Activated T-cell treated with anti-CD3 and anti-CD28 coated beads, Interleukin-2, amount 50 U/mL, for 1 hour (primary cell): ENCODE data around the gene SUSD3.
"Not testable (repeated sequence)": the region's sequence is repeated elsewhere in the genome, so short reads cannot be mapped to it uniquely, and the experiment has no call there.

ENCODE experiments used
- DNase-seq: peaks from one replicate; pipeline ENCODE4 v3.0.0-alpha.2; 2020

The SUSD3 gene

DNA sequence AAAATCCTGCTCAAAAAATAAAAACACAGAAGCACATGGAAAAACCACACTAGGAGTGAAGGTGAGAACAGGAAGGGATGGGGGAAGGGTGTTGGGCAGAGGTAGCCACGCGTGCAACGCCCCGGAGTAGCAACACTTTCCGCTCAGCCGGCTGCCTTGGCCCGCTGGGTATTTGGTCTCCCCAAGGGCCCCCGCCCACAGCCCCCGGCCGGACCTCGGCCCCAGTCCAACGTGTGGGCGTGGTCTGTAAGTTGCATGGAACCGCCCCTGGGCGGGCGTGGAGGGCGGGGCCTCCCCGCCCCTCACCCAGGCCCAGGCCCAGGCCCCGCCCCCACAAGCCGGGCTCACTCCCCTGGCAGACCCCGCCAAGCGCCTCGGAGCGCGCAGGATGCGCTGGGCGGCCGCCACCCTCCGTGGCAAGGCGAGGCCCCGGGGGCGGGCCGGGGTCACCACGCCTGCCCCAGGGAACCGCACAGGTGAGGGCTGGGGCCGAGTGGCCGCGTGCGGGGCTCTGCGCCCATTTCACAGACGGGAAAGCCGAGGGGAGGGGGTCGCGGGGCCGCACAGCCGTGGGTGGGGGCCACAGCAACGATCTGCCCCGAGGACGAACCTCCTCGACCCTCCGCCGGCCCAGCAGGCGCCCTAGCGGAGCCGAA, at the start of gene SUSD3:
Gene SUSD3 (plus strand): TSS at position 347 of the 656 bp plus-strand sequence. CDS start 42 bp downstream, at position 389.
- DNase-seq, result peak; percentile 78

DNA sequence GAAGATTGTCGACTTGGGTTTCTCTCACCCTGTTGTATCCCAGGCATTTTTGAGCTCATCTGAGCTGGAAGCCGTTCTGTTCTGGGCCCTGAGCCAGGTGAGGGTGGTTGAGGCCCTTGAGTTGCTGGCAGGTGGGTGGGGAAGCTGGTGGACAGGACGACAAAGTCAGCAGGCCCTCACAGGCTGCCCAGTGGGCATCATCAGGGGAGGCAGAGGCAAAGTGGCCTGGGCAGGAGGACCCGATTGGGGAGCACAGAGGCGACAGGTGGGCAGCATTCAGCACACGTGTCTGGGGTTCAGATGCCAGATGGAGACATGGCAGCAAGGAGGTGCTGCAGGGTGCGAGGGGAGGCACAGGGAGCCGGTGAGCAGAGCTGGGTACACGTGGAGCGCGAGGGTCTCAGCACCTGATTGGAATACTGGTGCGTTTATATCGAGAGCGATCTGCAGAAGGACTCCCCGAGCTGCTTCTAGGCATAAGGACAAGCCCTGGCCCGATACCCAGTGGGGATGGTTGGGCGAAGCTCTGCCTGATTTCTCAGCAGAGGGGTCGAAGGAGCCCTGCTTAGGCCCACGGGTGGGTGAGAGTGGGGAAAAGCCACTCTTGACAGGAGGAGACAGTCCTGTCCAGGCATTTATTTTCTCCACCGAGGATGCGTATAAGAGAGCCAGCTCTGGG, 49.0 kb upstream of the SUSD3 start:
- DNase-seq, result no peak

DNA sequence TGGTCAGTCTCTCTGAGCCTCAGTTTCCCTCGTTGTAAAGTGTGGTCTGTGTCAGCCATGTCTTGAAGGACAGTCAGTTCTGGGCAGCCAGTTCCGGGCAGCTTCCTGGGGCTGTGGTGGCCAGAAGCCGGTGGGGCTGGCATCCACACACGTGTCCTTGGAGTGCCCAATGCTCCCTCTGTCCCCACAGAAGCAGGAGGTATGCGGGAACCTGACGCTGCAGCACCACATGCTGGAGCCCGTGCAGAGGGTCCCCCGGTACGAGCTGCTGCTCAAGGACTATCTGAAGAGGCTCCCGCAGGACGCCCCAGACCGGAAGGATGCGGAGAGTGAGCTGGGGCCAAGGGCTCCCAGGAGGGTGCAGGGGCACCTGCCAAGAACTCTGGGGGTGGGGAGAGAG, 48.4 kb upstream of the SUSD3 start:
- DNase-seq, result no peak

DNA sequence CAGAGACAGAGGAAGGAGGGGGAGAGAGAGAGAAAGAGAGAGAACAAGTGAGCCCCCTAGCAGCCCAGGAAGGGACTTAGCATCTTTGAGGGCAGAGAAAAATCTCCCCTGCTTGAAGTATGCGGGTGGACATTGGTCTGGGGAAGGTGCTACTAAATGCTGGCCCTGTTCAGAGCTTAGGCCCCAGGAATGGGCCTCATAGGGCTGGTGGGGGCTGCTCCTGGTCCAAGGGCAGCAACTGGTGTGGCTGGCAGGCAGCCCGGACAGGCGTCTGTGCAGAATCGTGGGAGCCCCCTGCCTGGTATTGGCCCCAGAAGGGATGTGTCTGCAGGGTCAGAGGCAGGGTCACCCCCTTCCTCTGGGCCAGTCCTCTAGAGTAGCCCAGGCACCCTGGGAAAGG, 47.8 kb upstream of the SUSD3 start:
- DNase-seq, result no peak

DNA sequence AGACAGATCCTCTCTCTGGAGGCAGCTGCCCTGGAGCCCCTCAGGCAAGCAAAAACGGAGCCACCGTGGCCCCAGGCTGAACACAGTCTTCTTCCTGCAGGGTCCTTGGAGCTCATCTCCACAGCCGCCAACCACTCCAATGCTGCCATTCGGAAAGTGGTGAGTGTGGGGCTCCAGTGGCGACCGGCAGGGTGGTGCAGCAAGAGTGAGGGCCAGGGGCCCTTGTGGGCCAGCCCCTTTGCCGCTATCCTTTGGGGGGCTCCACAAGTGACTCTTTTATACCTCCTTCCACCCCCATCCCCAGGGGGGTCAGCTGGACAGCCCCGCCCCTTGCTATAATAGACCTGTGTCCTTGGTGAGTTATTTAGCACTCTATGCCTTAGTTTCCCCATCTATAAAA, 47.4 kb upstream of the SUSD3 start:
- no peak for DNase-seq

DNA sequence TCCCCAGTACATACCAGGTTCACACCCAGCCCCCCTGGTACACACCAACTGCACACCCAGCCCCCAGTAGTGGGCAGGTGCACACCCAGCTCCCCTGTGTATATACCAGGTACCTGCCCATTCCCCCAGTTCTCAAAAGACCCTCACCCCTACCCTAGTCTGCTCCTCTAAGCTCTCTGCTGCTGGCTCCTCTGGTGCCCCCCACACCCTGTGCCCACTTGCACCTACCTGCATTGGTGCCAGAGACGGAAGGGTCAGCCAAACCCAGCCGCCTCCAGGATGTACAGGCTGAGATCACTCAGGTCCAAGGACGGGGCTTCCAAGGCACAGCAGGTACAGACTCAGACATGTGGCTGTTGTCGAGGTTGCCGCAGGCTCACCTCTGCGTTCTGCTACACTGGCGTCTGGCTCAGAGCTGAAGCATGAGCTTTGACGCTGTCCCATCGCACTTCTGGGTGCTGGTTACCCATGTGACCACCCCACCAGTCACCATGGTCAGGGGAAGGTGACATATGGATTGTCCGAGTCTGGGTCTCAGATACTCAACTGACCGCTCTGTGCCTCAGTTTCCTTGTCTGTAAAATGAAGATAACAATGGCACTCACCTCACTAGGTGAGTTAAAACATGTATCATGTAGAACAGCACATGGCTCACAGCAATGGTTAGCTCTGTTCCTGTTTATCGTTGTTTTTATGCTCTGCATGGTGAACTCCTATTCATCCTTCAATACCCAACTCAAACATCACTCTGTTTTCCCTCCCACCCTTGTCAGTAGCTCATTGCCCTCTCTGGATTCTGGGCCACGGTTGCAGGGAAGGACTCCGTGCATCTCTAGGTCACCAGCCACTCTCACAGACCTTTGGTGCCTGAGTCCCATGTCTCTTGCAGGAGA, 45.3 kb upstream of the SUSD3 start:
- no peak for DNase-seq

DNA sequence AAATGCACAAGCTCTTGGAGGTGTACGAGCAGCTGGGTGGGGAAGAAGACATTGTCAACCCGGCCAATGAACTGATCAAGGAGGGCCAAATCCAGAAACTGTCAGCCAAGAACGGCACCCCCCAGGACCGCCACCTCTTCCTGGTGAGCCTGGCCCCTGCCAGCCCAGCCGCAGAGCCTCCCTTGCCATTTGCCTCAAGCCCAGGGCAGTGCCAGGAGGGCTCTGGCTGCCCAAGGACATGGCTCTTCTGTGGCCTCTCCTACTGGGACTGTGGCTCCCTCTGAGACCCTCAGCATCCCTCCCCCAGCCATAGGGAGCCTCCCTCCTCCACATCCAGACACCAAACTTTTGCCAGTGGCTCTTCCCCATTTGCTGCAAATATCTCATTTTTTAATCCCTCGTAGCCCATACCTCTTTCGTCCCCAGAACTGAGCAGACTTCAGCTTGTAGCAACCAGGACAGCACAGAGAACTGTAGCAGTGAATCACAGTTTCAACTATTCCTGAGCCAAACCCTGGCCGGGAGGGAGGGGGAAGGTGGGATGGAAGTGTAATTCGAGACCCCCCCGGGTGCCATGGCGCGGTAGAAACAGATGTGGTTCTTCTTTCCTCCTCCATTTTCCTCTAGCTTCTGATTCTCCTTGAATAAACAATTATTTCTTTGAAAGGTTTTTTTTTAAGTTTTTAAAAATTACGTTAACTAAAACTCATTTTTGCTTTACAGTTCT, 44.5 kb upstream of the SUSD3 start:
- DNase-seq, result no peak

DNA sequence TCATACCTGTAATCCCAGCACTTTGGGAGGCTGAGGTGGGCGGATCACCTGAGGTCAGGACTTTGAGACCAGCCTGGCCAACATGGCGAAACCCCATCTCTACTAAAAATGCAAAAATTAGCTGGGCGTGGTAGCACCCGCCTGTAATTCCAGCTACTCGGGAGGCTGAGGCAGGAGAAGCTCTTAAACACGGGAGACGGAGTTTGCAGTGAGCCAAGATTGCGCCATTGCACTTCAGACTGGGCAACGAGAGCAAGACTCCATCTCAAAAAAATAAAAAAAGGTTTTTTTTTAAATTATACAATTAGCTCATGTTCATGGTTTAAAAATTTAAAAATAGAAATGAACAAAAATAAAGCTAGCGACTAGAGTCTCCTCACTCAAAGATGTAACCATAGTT, 43.3 kb upstream of the SUSD3 start:
- not testable (repeated sequence) for DNase-seq

DNA sequence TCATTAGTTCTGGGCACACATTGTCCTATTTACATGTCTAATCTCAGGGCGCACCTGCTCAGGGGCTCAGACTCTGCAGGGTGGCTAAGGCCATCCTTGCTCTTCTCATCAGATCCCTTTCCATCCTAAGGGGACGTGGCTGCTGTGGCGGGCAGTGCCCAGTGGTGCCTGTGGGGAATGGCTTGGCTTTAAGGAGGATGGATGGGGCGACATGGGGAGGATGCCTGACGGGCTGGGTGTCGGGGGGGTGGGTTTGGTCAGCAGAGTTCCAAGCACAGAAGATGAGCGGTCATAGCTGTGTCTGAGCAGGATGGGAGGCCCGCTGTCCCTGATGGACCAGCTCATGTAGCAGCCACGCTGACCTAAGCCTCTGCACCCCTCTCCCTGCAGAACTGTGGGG, 40.9 kb upstream of the SUSD3 start:
- DNase-seq, result no peak

DNA sequence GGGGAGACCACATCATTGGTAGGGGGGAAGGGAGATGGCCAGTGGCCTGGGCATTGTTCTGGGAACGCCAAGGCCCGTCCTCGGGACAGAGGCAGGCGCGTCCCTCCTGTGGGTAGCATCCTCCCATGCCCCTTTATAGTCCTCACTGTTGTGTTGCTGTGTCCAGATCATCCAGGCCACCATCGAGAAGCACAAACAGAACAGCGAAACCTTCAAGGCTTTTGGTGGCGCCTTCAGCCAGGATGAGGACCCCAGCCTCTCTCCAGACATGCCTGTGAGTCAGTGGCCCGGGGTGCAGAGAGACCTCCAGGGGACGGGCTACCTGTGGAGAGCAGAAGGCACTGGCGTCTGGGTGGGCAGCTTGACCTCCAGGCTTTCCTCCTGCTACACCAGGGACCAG, 38.4 kb upstream of the SUSD3 start:
- no peak for DNase-seq

DNA sequence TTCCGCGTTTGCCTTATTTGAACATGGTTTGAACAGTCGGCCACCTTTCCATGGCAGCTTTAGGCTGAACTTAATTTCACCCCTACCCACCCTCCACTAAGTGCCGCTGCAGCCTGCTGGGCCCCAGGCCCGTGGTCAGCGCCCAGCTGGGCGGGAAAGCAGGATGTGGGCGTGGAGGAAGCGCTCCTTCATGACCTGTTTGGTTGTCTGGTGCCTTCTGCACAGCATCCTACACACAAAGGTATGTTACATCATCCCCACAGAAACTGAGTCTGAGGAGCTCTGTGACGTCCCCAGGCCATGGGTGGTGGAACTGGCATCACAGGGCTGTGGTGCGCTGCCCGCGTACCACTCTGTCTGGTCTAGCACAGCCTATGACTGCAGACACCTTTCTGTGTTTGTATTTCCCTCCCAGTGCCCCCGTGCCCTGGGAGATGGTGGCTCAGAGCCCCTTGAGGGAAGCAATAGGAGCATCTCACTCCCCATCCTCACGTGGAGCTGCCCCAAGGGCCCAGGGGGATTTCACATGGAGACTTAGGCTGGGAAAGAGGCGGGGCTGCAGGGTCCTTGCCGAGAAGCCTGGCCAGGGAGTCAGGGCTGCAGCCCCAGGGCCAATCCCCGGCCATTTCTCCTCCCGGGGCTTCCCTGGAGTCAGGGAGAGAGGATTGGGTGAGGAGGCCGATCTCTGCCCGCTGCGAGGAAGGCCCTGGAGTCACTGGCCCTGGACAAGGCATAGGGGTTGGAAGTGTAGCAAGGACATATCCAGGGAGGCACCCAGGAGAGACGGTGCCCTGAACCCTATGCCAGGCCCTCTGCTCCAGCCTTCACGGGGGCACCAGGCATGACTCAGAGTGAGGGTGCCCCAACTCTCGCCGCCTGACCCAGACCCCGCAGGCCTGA, 37.5 kb upstream of the SUSD3 start:
- peak; percentile 25 for DNase-seq

DNA sequence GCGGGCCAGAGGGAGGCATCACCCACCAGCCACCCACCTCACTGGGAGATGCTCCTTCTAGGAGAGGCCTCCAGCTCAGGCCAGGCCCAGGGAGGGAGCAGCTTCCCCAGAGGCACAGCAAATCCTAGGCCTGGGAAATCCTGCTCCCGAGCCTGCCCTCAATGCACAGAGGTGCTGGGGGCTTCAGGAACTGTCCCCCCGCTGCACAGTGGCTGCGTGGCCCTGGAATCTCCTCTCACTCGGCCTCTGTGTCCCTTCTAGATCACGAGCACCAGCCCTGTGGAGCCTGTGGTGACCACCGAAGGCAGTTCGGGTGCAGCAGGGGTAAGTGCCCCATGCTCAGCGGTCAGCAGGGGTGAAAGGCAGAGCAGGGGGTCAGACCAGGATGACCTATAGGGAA, 36.4 kb upstream of the SUSD3 start:
- DNase-seq, result no peak

DNA sequence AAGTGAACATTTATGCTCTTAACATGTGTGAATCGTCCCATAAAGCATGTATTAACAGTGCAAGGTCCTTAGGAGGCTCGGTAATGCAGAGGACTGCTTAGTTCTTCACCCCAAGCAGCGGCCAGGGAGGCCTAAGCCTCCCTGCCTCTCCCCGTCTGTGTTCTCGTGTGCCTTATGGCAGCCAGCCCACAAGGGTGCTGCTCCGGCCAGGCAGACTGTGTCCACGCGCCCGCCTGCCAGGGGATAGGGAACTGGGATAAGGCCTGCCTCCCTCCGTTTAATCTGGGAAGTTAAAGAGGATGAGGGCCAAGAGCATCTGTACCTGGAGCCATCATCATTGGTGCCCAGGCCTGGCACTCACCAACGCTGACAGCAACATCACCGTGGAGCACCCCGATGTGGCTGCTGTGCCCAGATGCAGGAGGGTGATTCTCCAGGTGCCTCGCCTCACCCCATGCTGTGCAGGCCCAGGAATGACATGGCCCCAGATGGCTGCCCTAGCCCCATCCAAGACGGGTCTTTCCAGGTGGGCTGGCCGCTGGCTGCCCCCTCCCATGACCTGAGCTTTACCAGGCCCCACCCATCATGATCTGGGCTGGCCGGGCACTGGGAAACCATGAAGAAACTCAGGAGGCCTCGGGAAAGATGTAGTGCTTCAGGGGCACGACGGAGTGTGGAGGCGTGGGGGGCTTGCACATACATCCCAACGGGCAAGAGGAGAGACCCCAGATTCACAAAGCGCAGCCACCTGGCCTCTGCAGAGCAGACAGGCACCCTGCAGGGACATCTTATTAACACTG, 35.6 kb upstream of the SUSD3 start:
- no peak for DNase-seq

DNA sequence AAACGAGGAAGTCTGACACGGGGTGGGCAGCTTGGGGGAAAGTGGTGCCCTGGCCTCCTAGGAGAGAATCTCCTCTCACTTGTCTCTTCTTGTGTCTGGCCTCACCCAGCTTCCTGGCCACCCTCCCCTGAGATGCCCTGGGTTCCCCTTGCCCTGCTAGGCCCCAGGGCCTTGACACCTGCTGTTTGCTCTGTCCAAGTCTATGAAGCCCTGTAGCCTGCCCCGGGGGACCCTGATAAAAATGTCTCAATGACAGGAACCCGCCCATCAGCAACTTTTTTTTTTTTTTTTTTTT, 35.0 kb upstream of the SUSD3 start:
- DNase-seq, result no peak

DNA sequence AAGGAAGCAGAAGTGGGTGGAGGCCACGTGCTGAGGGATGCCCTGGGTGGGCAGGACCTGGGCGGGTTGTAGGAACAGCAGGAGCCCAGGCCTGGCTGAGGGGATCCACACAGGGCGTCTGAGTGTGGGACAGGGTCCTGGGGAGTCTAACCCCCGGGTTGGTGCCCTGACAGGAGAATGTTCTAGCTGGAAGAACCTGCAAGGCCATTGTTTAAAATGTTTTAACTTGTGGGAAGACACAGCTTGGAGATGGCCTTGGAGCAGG, 33.9 kb upstream of the SUSD3 start:
- DNase-seq, result no peak

DNA sequence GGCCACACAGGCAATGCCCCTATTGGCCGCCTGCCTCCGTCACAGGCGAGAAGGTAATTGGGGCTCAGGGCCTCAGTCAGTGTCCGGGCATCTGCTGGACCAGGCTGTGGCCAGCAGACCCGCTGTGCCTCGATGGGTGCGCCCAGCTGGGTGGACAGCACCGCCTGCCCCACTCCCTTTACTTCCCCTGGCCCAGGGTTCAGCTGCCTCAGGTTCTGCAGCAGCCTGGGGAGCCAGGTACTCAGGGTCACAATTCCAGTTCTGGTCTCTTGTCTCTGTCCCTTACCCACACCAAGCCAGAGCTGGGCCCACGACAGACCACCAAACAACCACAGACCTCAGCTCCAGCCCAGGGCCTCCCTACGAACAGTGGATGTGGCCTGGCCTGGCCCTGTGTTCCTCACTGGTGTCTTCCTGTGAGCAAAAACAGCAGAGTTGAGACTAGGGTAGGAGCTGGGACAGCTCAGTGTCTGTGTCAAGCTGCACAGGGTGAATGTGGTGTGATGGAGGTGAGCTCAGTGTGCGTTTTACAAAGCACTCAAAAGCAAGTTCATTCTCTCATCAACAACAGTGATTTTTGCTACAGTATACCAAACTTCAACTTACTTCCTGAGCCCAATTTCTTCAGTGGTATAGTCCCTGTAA, 33.4 kb upstream of the SUSD3 start:
- no peak for DNase-seq

DNA sequence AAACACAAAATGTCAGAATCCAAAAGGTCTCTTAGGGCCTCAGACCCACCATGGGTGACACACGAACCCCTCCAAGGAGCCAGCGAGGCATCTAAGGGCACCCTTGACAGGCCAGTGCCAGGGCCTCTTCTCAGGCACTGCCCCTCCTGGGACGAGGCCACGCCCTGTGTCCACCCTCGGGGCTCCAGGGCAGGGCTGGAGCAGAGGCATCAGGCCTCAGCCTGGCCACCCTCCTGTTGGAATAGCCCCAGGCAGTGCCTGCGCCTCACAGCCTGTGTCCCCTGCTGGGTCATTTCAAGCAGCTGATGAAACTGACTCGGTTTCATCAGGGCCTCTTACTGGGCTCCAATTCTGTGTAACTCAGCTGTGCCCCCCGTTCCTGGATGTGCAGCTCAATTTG, 32.8 kb upstream of the SUSD3 start:
- DNase-seq, result no peak

DNA sequence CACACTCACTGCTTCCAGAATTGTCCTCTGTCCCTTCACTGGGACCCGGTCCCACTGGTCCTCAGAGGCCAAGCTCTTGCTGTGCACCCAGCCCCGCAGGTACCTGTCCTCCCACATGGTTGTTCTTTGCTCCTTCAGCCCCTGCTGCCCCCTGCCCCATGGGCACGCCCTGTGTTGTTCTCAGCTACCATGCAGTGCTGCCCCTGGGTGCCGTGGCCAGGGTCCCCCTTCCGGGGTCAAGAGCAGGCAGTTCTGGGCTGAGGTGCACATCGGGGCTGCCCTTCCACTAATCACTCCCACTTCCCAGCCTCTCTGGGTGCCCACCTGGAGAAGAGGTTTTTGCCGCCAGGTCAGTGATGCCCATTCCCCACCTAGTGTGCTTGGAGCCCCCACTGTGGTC, 31.9 kb upstream of the SUSD3 start:
- DNase-seq, result no peak

DNA sequence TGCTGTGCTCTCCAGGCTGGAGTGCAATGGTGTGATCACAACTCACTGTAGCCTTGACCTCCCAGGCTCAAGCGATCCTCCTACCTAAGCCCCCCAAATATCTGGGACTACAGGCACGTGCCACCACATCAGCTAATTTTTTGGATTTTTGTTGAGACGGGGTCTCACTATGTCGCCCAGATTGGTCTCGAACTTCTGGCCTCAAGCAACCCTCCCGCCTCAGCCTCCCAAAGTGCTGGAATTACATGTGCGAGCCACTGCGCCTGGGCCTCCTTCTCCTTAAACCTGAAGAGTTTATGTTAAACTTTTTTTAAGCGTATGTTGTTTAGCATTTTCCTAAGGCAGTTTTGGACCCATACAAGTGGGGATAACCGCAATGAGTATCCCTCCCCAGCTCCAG, 30.8 kb upstream of the SUSD3 start:
- DNase-seq, result no peak

DNA sequence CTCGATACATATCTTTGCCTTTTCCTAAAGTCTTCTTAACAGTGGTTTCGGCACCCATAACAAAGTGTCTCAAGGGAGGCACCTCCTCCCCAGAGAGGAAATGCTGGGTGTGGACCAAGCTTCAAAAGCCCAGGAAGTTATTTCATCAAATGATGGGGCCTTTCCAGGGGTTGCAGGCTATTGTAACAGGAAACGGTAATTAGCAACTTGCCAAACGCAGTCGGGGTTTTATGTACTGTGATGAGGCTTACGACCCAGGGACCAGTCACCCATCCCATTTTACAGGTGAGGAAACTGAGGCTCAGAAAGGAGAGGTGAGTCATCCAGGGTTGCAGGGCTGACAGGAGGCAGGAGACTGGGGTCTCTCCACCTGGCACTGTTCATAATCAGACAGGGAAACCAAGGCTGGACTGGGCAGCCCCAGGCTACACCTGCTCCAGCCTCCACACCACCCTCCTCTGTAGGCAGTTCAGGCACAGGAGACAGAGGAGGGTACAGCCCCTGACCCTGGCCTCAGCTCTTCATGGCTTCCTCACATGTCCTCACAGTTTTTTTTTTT, 30.0 kb upstream of the SUSD3 start:
- DNase-seq, result peak; percentile 60
